HG02973 (cell line): ENCODE measurements around the gene SLC29A4.

Source experiments
- ATAC-seq: cut with Tn5 transposase; IDR thresholded peaks from one replicate; pipeline ENCODE4 v1.9.1; 2021; ENCODE audit warnings: moderate library complexity; ENCODE audit not compliant: unreplicated experiment

Gene SLC29A4

GRCh38 chr7:5350600-5351385, 68.0 kb downstream of the SLC29A4 start:
- ATAC-seq = no peak

GRCh38 chr7:5351507-5352265, 68.9 kb downstream of the SLC29A4 start:
- ATAC-seq = no peak

- no peak for ATAC-seq
Measured at GRCh38 chr7:5352440-5353010, 69.8 kb downstream of the SLC29A4 start.

- no peak for ATAC-seq
Measured at GRCh38 chr7:5354460-5355232, 71.9 kb downstream of the SLC29A4 start.
